GM19452 (cell line): ENCODE results near the gene NACC2.

ENCODE experiments used
- ATAC-seq: cut with Tn5 transposase; IDR thresholded peaks from one replicate; pipeline ENCODE4 v1.9.1; 2021; ENCODE audit not compliant: unreplicated experiment

Gene NACC2

DNA sequence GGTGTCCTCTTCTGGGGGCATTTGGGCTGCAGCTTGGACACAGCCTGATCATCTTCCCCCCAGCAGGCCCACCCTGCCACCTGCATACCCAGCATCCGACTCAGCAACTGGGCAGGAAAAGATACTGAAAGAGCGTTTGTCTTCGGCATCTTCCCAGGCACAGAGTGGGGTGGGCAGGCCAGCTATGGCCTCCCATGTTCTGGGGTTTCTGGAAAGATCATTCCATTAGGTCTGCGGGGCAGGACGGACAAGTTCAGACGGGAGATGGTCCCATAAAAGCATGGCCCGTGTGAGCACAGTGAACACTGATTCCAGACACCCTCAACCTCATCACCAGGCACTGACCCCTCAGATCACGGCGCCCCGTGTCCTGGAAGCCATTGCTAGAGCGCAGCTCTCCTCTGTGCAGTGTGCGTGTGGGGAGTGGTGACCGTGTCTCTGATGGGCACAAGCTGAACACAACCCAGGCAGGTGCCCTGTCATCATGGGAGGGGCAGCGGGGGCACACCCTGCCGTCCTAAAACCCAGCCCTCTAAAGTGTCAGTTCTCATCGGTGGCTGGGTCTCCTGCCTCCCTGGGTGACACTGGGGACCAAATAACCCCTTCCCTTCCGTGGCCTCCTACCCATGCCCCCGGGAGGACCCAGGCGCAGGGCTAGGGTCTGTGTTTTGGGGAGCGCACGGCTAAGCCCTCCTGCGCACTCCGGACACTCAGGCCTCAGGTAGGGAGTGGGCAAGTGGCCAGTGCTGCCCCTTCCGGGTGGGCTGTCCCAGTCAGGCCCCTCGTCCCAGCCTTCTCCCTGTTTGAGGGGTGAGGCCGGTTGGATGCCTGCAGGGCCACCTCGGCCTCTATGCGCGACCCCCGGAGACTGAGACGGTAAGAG lies 36.8 kb upstream of the NACC2 start:
- no peak for ATAC-seq

DNA sequence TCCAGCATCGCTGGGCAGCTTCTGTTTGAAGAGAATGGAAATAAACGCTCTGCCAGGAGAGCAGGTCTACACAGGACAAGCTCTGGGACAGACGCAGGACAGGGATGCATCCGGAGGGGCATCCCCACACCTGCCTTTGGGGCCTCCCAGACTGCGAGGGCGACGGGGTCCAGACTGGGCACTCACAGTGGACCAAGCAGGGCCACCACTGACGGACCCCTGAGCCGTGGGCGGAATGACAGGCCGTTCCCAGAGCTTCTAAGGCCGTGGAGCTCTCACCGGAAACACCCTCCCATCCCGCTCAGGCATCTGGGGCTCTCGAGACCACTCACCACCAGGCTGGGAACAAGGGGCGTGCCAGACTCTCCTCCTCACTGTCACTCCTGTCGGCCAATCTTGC lies 34.1 kb upstream of the NACC2 start:
- no peak for ATAC-seq

DNA sequence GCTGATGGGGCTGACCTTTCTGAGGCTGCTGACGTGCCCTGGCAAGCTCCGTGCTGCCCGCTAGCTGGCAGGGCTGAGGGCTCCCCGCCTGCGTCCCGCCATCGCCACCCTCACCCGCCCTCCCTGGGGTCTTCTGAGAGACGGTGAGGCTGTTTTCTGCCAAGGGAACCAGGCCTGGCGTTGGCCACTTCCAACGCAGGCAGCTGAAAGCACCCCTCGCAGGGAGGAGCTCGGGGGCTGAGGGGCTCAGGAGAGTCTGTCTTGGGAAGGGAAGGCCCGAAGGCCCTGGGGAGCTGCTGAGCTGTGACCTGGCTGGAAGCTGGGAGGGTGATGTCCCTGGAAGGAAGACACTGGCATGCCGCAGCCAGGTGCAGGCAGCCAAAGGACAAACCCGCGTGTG lies 33.3 kb upstream of the NACC2 start:
- no peak for ATAC-seq

DNA sequence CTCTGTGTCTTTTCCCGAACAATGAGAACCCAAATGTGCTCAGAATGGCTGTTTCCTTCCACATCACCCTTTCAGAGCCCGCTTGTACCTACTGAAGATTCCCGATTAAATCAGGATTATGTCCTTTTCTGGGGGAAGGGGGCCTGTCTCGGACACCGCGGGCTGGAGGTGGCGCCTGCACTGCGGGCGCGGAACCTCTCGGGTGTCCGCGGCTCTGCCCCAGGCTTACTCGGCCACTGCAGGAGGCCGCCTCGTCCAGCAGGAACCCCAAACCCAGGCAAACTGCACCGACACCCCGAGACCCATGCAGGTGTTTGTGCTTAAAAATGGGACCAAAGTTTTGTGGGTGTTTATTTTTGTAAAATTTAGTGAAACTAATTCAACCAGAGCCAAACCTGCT lies 32.2 kb upstream of the NACC2 start:
- no peak for ATAC-seq

GRCh38 chr9:136124976-136125692 lies 30.0 kb upstream of the NACC2 start:
- ATAC-seq = no peak

GRCh38 chr9:136122425-136123383 lies 27.6 kb upstream of the NACC2 start:
- ATAC-seq = no peak

DNA sequence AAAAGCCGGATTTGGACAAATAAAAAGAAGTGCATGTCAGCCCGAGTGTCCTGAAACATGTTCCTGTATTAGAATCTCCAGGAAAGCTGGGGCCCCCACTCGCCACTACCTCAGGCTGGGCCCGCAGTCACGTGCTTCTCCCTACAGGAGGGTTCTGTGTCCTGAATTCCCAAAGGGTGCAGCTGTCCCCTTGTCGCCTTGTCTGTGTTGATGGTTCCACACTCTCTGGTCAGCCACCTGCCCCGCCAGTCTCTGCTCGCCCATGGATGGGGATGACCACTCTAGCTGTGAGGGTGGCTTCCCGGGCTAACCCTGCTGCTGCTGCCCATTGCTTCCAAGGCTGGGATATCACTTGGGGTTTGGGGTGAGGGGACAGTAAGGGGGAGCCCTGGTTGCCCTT lies 26.7 kb upstream of the NACC2 start:
- no peak for ATAC-seq

DNA sequence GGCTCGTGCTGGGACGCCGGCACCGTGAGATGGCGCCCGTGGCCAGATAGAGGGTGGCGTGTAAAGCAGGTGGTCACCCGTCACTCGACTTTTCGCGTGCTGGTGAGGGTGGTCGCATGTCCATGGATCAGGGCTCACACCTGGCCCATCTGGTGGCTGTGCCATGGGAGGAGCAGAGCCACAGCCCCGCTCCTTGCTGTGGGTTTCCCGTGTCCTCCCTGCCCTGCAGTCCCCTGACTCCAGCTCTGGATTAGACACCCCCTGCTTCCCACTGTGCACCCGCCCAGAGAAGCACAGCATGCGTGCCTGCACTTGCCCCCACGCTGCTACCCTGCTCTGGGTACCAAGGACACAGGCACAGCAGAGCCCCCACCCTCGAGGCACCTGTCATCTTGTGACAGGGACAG lies 25.4 kb upstream of the NACC2 start:
- no peak for ATAC-seq

DNA sequence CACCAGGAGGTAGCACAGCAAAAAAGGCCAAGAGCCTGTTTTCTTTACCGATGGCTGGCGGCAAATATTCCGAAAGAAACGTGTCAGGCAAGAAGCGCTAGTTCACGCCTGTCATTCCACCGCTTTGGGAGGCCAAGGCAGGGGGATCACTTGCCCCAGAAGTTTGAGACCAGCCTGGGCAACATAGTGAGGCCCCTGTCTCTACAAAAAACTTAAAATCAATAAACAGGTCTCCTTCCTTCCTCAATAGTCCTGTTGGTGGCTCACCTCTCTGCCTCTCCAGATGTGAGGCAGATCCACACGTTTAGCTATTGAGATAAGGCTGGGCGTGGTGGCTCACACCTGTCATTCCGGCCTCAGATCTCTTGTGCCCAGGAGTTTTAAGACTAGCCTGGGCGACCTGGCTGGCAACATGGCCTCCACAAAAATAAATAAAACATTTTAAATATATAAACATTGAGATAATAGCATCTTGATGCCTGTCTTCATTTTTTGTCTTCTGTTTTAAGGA lies 24.8 kb upstream of the NACC2 start:
- ATAC-seq = no peak

GRCh38 chr9:136119061-136119882 lies 24.2 kb upstream of the NACC2 start:
- peak; percentile 2 for ATAC-seq

GRCh38 chr9:136118320-136119060 lies 23.4 kb upstream of the NACC2 start, which contains the start of gene TMEM250:
Gene TMEM250 (minus strand): TSS chr9:136118875. CDS start chr9:136116900, 1,975 bp downstream.
- ATAC-seq = peak; percentile 77

- peak; percentile 4 for ATAC-seq
Measured at GRCh38 chr9:136117916-136118319, 22.8 kb upstream of the NACC2 start.

DNA sequence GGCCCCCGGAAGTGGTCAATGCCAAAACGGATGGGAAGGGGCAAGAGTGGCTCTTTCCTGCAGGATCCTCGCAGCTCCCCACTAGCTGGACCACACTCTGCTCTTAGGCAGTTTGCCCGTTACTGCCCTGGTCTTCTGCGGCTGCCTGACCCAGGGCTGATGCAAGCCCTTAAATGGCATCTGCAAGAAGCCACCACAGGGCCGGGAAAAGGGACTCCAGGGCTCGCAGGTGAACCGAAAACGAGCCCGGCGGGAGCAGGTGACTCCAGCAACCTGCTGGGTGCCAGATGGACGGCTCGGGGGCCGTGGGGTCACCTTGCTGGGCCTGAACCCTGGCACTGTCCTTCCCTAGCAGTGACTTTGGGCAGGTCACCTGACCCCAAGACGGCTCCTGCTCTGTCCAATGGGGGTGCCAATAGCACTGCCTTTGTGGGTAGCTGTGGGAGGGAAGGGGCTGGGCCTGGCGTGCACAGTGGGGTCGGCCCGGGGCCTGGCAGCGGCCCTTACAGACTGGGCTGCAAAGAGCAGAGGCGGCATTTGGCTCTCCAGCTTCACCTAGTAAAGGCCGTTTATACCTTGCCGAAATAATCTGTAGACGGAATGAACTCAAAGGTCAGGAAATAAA lies 22.3 kb upstream of the NACC2 start:
- no peak for ATAC-seq

DNA sequence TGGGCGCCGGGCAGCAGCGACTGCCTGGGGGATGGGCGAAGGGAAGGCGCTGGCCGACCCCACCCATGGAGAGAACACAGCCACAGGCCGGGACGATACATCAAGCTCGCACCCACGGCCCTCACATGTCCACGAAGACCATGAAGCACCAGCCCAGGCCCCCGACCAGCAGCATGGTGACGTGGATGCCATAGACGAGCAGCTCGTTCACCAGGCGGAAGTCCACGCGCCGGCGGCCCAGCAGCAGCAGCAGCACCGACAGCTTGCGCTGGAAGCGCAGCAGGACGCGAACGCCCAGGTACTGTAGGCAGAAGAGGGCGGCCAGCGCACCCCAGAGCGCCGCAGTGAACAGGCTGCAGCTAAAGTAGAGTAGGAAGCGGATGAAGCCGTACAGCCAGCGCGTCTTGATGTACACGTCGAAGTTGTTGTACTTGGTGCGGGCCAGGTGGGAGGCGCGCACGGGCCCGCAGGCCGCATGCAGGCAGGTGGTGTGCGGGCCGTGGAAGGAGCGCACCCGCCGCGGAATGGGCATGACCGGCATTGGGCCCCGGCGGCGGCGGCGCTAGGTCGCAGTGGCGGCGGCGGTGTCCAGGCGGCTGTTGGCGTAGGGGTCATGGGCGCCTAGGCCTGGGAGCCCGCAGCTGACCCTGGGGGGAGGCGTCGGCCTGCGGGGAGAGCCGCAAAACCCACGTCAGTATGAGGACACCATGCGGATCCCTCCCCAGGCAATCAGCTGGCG lies 21.4 kb upstream of the NACC2 start:
- ATAC-seq = no peak

- no peak for ATAC-seq
Measured at GRCh38 chr9:136115641-136116359, 20.7 kb upstream of the NACC2 start.

- ATAC-seq = no peak
Measured at GRCh38 chr9:136115206-136115605, 20.1 kb upstream of the NACC2 start.

GRCh38 chr9:136114610-136115009 lies 19.5 kb upstream of the NACC2 start:
- no peak for ATAC-seq

- no peak for ATAC-seq
Measured at GRCh38 chr9:136112541-136112940, 17.5 kb upstream of the NACC2 start.
